HG03575 (cell line): Measurements from ENCODE around the gene JMJD4.

Experiments
- ATAC-seq: cut with Tn5 transposase; IDR thresholded peaks from one replicate; pipeline ENCODE4 v1.9.1; 2021; ENCODE audit not compliant: unreplicated experiment, insufficient number of reproducible peaks, low FRiP score; ENCODE audit errors: extremely low read depth

Gene JMJD4

GRCh38 chr1:227769936-227770494 is 34.9 kb upstream of the JMJD4 start:
- ATAC-seq, result no peak

GRCh38 chr1:227769047-227769935 is 34.2 kb upstream of the JMJD4 start:
- no peak for ATAC-seq

GRCh38 chr1:227768640-227769039 is 33.5 kb upstream of the JMJD4 start:
- ATAC-seq, result no peak

GRCh38 chr1:227768125-227768439 is 33.0 kb upstream of the JMJD4 start:
- no peak for ATAC-seq

GRCh38 chr1:227767401-227768124 is 32.5 kb upstream of the JMJD4 start:
- no peak for ATAC-seq

- no peak for ATAC-seq
Measured at GRCh38 chr1:227766653-227767277, 31.7 kb upstream of the JMJD4 start.

- no peak for ATAC-seq
Measured at GRCh38 chr1:227766015-227766634, 31.0 kb upstream of the JMJD4 start.

- no peak for ATAC-seq
Measured at GRCh38 chr1:227765261-227766014, 30.3 kb upstream of the JMJD4 start.

- no peak for ATAC-seq
Measured at GRCh38 chr1:227764019-227764391, 28.9 kb upstream of the JMJD4 start.

GRCh38 chr1:227763246-227764018 is 28.3 kb upstream of the JMJD4 start:
- ATAC-seq, result no peak

GRCh38 chr1:227762231-227762911 is 27.3 kb upstream of the JMJD4 start:
- peak; percentile 38 for ATAC-seq

- no peak for ATAC-seq
Measured at GRCh38 chr1:227761621-227762230, 26.6 kb upstream of the JMJD4 start.

- ATAC-seq, result no peak
Measured at GRCh38 chr1:227760377-227760776, 25.3 kb upstream of the JMJD4 start.

GRCh38 chr1:227759341-227760300 is 24.5 kb upstream of the JMJD4 start:
- ATAC-seq, result no peak

GRCh38 chr1:227758366-227758765 is 23.3 kb upstream of the JMJD4 start:
- peak; percentile 56 for ATAC-seq

GRCh38 chr1:227757781-227758180 is 22.7 kb upstream of the JMJD4 start:
- ATAC-seq, result no peak
